Right ventricle myocardium superior (tissue), 1 donor: ENCODE results near the gene GOLT1A. TPM values are rescaled to one million over a fixed set of nuclear protein-coding genes. Genes with fewer than 3 reads are reported as not detected.

ENCODE experiments used
- ATAC-seq: fragments of 200-7000 bp; cut with Tn5 transposase; one replicate; pipeline ENCODE4 v1.9.1; 2020; ENCODE audit warnings: mild to moderate bottlenecking; ENCODE audit not compliant: poor library complexity
- DNase-seq: peaks from one replicate; pipeline ENCODE4 v3.0.0-alpha.2; 2020
- intact Hi-C: fragments of 100-400 bp; cut with DNase I; formaldehyde crosslinking; loops from one replicate; pipeline ENCODE4 v1.11.2; 2022
- total RNA-seq: library from RNA; stranded (reverse); fragmentation: NEBNext Ultra II Directional; extraction: Animal tissue kit (Norgen Biotek cat#: 25700); gene quantifications from one replicate; pipeline ENCODE4 v1.2.1, GENCODE V29; 2021
- donor health status: DM: no; HTN: yes; CAD: no; lungs with severe emphysema.

GOLT1A gene
- total RNA-seq, 1 donor from 2014 or later, result not detected

DNA sequence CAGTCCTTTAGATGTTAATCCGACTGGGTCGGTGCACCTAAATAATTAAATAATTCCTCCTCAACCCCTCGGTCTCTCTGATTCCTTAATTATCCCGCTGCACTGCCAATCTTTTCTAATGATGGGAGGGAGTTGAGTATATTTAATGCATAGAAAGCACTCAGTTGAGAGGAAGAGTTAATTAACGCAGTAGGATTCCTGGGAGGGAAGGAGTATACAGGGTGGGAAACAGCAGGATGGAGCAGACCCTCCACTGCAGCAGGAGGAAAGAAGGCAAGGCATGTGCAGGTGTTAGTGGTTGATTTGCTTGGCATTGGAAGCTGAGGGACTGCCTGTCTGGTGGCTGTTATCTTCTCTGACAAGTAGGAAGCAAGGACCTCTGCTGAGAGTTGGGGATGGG is 37.7 kb downstream of the GOLT1A start:
- DNase-seq (no peak), ATAC-seq (no peak)
- intact Hi-C loops, result no loop called here

GRCh38 chr1:204174958-204175357 is 38.8 kb downstream of the GOLT1A start:
- ATAC-seq (no peak), DNase-seq (no peak)
- intact Hi-C loops, result no loop called here

GRCh38 chr1:204172404-204173029 is 41.3 kb downstream of the GOLT1A start:
- intact Hi-C loops, result no loop called here
- DNase-seq (no peak), ATAC-seq (no peak)

DNA sequence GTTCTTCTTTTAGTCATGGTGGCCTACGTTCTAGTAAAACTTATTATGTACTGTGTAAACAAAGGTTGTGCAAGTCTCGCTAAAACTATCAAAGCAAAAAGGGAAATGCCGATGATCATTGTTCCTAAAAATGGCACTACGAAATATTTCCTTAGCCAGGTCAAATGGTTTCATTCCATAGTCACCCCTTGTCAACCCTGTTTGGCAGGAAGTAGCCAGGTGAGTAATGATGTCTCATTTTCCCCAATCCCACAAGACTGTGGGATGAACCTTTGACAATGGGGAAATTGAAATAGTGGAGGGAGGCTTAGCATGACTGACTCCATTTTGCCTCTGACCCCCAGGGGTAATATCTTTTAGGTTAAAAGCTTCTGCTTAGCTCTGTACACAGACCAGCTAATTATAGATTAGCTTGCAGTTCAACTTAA is 42.0 kb downstream of the GOLT1A start:
- ATAC-seq (no peak), DNase-seq (no peak)
- intact Hi-C loops, result no loop called here

GRCh38 chr1:204170494-204171155 is 43.2 kb downstream of the GOLT1A start:
- ATAC-seq, result no peak
- intact Hi-C loops, result no loop called here

DNA sequence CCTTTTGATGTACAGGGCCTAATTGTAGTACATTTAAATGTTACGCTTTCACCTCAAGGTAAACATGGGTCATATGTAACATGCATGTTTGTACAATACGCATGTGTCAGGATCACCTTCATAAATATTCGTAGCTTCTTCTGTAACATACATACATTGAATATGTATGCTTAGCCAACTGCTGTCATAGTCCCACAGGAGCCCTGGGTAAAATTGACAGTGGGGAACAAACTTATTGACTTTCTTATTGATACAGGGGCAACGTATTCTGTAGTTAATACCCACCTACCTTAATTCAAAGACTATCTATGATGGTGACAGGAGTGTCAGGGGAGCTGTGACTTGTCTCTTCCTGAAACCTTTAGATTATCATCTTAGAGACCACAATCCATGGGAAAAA is 43.9 kb downstream of the GOLT1A start:
- intact Hi-C loops, result no loop called here
- no peak for ATAC-seq
- DNase-seq, result no peak

More at GRCh38 chr1:204170494-204171155, 43.2 kb downstream of the GOLT1A start:
- DNase-seq, result no peak

- ATAC-seq, result no peak
- intact Hi-C loops, result no loop called here
- DNase-seq, result no peak
Observed at GRCh38 chr1:204167730-204168129, 46.1 kb downstream of the GOLT1A start.

- ATAC-seq (no peak), DNase-seq (no peak)
- intact Hi-C loops, result no loop called here
Observed at GRCh38 chr1:204166219-204166618, 47.6 kb downstream of the GOLT1A start, which contains the start of gene REN. Gene REN (minus strand): TSS chr1:204166337. CDS start chr1:204166293, 44 bp downstream.

DNA sequence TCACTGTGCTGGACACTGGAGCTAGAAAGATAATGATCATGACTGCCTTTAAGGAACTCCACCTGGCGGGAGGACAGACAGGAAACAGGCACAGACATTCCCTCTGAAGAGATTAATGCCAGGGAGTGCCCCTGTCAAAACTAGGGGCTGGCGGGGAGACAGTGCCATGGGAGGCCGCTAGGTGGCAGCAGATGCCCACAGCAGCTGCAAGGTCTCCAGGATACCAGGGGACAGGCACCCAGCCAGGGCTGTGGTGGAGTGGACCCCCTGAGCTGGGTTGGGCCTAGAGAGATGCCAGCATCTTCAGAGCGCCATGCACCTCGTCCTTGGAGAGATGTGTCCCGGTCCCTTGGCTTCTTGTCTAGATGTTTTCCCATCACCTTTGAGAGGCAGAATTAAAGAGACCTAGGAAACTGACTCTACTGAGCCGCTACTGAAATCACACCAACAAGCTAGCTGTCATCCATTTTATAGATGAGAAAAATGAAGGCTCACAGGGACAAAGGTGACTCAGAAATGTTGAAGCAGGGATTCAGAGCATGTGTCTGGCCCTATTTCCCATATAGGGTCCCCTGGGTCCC is 51.2 kb downstream of the GOLT1A start:
- DNase-seq, result peak; percentile 88
- ATAC-seq, result peak; percentile 96
- intact Hi-C loops, result loop anchor here (2.0 to 5.0 kb wide), 2 partner anchors 45 to 200 kb away; no protein-coding TSS in a partner anchor

DNA sequence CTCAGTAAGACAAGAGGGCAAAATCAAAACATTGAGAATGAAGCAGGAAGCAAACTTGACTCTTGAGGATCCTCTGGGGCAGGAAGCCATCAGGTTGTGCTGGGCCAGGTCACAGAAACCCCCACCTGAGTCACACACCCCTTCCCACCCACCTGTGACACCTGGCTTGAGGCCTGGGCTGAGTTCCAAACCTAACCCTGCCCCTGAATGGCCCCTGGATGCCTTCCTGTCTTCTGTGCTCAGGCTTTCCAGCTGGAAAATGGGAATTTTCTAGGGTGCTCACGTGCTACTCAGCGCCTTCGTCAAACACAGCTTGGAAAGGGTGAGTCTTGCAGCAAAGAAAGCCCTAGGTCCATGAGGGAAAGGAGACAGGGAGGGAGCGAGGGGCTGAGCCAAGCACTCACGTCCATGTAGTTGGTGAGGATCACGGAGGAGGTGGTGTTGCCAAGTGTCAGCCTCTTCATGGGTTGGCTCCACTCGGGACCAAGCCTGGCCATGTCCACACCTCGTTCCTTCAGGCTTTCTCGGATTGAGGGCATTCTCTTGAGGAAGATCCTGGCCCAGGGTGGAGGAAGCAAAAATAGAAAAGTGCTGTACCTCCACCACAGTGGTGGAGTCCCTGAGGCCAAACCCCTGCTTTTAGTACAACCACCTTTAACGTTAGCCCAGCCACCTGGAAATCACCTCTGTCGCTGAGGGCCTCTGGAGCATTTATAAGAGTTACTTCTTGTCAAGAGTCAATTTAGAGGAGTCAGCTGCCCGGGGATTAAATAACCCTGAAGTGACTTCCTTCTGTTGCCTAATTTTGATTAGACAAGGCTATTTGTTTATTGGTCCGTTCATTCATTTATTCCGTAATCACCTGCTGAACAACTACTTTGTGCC is 51.9 kb downstream of the GOLT1A start:
- intact Hi-C loops, result loop anchor here (2.0 to 5.0 kb wide), 2 partner anchors 45 to 201 kb away; no protein-coding TSS in a partner anchor
- no peak for DNase-seq
- no peak for ATAC-seq

- DNase-seq, result no peak
- ATAC-seq, result no peak
- intact Hi-C loops, result no loop called here
Observed at GRCh38 chr1:204157962-204158361, 55.8 kb downstream of the GOLT1A start.

DNA sequence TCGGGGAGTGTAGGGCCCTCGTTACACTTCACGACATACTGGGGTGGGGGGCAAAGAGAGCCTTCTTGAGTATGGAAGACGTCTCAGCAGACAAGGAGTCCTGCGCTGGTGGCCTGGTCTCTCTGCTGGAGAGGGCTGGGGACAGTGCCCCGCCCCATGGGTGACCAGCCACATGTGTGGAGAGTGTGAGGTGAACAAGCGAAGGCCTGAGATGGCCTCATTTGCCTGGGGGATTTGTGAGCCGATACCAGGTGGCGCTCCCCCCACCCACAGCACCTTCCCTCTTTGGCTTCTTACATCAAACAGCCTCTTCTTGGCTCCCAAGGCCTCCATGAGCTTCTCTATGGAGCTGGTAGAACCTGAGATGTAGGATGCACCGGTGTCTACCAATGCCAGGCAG is 57.9 kb downstream of the GOLT1A start:
- no peak for ATAC-seq
- intact Hi-C loops, result no loop called here
- DNase-seq, result no peak

GRCh38 chr1:204154568-204155255 is 59.1 kb downstream of the GOLT1A start:
- ATAC-seq (no peak), DNase-seq (no peak)
- intact Hi-C loops, result no loop called here

GRCh38 chr1:204153667-204154066 is 60.1 kb downstream of the GOLT1A start:
- ATAC-seq, result no peak
- no peak for DNase-seq
- intact Hi-C loops, result no loop called here

DNA sequence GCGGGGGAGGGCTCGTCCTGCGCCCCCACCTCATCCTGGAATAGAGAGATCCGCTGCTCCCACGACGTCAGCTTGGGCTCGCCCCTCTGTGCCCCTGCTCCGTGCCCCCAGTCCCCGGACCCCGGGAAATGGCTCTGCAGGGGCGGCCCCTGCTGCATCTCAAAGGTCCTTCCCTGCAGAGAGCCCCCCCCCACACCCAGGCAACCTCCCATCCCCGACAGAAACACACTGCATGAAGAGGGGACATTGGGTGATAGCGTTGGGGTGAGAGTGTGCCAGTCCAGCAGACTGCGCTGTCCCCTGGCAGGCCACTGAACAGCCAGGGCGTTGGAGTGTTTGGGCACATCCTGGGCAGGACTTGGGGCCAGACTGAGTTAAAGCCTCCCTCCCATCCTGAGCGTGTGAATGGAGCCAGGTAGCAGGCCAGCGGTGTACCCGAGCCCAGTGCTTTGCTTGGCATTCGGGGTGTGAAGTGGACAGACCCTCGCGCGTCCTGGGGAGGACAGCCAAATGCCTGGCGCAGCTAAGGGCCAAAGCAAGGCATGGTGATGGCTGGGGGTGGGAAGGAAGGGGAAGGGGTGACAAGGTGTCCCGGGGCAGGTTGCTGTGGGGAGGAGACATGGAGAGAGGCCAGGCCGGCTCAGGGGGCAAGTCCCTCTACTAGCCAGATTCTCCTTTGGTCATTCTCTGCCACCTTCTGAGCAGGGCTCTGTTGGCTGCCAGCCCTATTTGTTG is 61.3 kb downstream of the GOLT1A start:
- no peak for DNase-seq

DNA sequence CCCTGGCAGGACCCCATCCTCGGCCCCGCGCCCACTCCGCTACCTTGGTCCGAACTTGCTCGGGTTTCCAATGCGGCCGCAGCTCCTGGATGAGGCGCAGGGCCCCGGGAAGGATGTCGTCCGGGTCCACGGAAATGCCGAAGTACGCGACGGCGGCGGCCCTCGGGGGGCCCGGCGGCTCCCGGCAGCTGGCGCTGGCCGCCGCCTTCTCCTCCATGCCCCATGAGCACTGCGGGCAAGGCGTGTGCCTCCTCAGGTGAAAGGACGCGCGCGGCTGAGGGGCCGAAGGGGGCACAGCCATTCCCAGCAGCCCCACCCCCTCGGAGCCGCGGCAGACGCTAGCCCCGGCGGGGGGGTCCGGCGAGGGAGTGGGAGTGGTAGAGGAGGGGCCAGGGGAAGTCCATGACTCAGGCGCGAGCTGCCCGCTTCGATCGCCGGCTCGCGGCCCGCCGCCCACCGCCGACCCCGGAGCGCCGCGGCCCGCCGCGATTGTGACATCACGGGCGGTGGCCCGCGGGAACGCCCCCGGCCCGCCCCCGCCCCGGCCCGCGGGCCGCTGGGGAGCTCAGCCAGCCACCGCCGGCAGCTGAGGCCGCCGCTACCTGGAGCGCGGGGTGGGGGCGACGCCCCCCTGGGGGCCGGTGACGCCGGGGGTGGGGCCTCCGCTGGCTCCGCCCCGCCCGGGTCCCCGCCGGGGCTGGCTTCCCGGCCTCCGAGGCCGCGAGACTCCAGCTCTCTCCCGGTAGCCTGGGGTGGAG is 62.1 kb downstream of the GOLT1A start, which contains the start of gene ETNK2:
Gene ETNK2, minus strand, starts transcription at position 493 of the 758 bp plus-strand sequence. Its CDS starts 192 bp downstream, at position 301.
- intact Hi-C loops, result no loop called here
- ATAC-seq (peak; percentile 54), DNase-seq (peak; percentile 65)

More for the DNA sequence above, 61.3 kb downstream of the GOLT1A start:
- intact Hi-C loops, result no loop called here
- no peak for ATAC-seq
